GM12878 (cell line): Measurements from ENCODE around the gene HSPB6. TPM values are rescaled to one million over a fixed set of nuclear protein-coding genes. Genes with fewer than 3 reads are reported as not detected.

ENCODE experiments used
- BMI1 ChIP-seq: fragments of 450-650 bp; IDR thresholded peaks from 2 replicates; pipeline ENCODE4 v1.6.1; 2016; ENCODE audit warnings: mild to moderate bottlenecking, moderate library complexity, borderline replicate concordance
- DPF2 ChIP-seq: fragments of 450-650 bp; IDR thresholded peaks from 2 replicates; pipeline ENCODE4 v1.6.1; 2017; ENCODE audit warnings: mild to moderate bottlenecking
- GATAD2B ChIP-seq: fragments of 450-650 bp; conservative IDR thresholded peaks from 2 replicates; pipeline ENCODE4 v1.6.1; 2017; ENCODE audit warnings: low read depth, mild to moderate bottlenecking, moderate library complexity
- HDAC6 ChIP-seq: fragments of 200-600 bp; sonication (generic); IDR thresholded peaks from one replicate; pipeline ENCODE4 v1.8.0; 2017; ENCODE audit warnings: antibody characterized with exemption; ENCODE audit not compliant: unreplicated experiment
- MEF2A ChIP-seq: IDR thresholded peaks from 2 replicates; pipeline ENCODE4 v1.6.1; 2011; ENCODE audit warnings: low read depth, mild to moderate bottlenecking, low read length, moderate library complexity; ENCODE audit not compliant: insufficient read depth
- MYB ChIP-seq: fragments of 150-350 bp; IDR thresholded peaks from 2 replicates; pipeline ENCODE4 v1.6.1; 2014; ENCODE audit warnings: mild to moderate bottlenecking, low read depth, low read length, borderline replicate concordance
- NFYB ChIP-seq: IDR thresholded peaks from 2 replicates; pipeline ENCODE4 v1.6.1; 2011; ENCODE audit warnings: low read depth, mild to moderate bottlenecking, low read length, improper control_type of control experiment, moderate library complexity; ENCODE audit not compliant: insufficient read depth
- PML ChIP-seq: IDR thresholded peaks from 2 replicates; pipeline ENCODE4 v1.6.1; 2012; ENCODE audit warnings: low read length, inconsistent platforms
- PRDM15 ChIP-seq: fragments of 450-650 bp; formaldehyde crosslinking; IDR thresholded peaks from 2 replicates; pipeline ENCODE4 v1.4.0; 2020; ENCODE audit warnings: mild to moderate bottlenecking, moderate library complexity
- SIN3A ChIP-seq: IDR thresholded peaks from 2 replicates; pipeline ENCODE4 v1.6.1; 2012; ENCODE audit warnings: low read depth, low read length, improper control_type of control experiment
- STAT1 ChIP-seq: fragments of 450-650 bp; conservative IDR thresholded peaks from 2 replicates; pipeline ENCODE4 v1.6.1; 2014; ENCODE audit warnings: antibody characterized with exemption, mild to moderate bottlenecking
- STAT3 ChIP-seq: IDR thresholded peaks from 2 replicates; pipeline ENCODE4 v1.6.1; 2011; ENCODE audit warnings: low read depth, low read length, improper control_type of control experiment
- TCF12 ChIP-seq: IDR thresholded peaks from 2 replicates; pipeline ENCODE4 v1.6.1; 2011; ENCODE audit warnings: low read depth, mild to moderate bottlenecking, low read length
- WRNIP1 ChIP-seq: IDR thresholded peaks from 2 replicates; pipeline ENCODE4 v1.6.1; 2011; ENCODE audit warnings: low read depth, low read length, improper control_type of control experiment, borderline replicate concordance
- ZNF384 ChIP-seq: IDR thresholded peaks from 2 replicates; pipeline ENCODE4 v1.6.1; 2012; ENCODE audit warnings: low read depth, mild to moderate bottlenecking, low read length, improper control_type of control experiment, borderline replicate concordance
- polyA plus RNA-seq, 11 experiments: library from polyadenylated mRNA; depleted of rRNA in 4 of 11; unstranded in 6 of 11; stranded (reverse) in 5 of 11; fragments of >200 nt; fragmentation: Nextera tagmentation in 4 of 11; fragmentation: Illumina TruSeq in 1 of 11; extraction: Ambion mirVana in 4 of 11; extraction: Trizol in 1 of 11; gene quantifications; 1 replicate in 1 of 11; 2 replicates in 10 of 11; pipeline versions ENCODE4 v1.2.1 to v1.2.3, GENCODE V29; 2011 to 2016; ENCODE audit warnings: inconsistent platforms in 2 of 11, missing spikeins in 2 of 11, low read depth in 1 of 11
- total RNA-seq, 4 experiments: library from RNA; depleted of rRNA in 3 of 4; stranded (reverse); fragments of >200 nt in 3 of 4; fragmentation: Illumina TruSeq in 1 of 4; extraction: Trizol in 1 of 4; gene quantifications; 2 replicates each; pipeline versions ENCODE4 v1.2.1 to v1.2.3, GENCODE V29; 2013 to 2021
- TF ChIP-seq, protein P1 (sequence below): fragments of 150-350 bp; IDR thresholded peaks from 2 replicates; pipeline ENCODE4 v1.6.1; 2016; ENCODE audit warnings: low read depth, low read length
- TF ChIP-seq, protein P2 (sequence below): fragments of 450-650 bp; formaldehyde crosslinking; IDR thresholded peaks from 2 replicates; pipeline ENCODE4 v1.4.0; 2022; ENCODE audit warnings: mild to moderate bottlenecking, moderate library complexity
- TF ChIP-seq, protein P3 (sequence below): IDR thresholded peaks from 2 replicates; pipeline ENCODE4 v1.6.1; 2011; ENCODE audit warnings: low read depth, low read length, improper control_type of control experiment, borderline replicate concordance

The HSPB6 gene
- total and polyA plus RNA-seq, 10 of the 15 experiments (the other 5 are each of a cell fraction or from before 2014, with no cell fraction given), result 0.09 to 1.6 (median 0.36) TPM; not detected in 4

GRCh38 chr19:35740423-35741202, 16.2 kb downstream of the HSPB6 start (continued):
- no peak for TF ChIP-seq PRDM15
- TF ChIP-seq, protein P1, sequence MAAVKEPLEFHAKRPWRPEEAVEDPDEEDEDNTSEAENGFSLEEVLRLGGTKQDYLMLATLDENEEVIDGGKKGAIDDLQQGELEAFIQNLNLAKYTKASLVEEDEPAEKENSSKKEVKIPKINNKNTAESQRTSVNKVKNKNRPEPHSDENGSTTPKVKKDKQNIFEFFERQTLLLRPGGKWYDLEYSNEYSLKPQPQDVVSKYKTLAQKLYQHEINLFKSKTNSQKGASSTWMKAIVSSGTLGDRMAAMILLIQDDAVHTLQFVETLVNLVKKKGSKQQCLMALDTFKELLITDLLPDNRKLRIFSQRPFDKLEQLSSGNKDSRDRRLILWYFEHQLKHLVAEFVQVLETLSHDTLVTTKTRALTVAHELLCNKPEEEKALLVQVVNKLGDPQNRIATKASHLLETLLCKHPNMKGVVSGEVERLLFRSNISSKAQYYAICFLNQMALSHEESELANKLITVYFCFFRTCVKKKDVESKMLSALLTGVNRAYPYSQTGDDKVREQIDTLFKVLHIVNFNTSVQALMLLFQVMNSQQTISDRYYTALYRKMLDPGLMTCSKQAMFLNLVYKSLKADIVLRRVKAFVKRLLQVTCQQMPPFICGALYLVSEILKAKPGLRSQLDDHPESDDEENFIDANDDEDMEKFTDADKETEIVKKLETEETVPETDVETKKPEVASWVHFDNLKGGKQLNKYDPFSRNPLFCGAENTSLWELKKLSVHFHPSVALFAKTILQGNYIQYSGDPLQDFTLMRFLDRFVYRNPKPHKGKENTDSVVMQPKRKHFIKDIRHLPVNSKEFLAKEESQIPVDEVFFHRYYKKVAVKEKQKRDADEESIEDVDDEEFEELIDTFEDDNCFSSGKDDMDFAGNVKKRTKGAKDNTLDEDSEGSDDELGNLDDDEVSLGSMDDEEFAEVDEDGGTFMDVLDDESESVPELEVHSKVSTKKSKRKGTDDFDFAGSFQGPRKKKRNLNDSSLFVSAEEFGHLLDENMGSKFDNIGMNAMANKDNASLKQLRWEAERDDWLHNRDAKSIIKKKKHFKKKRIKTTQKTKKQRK, result no peak
- TF ChIP-seq MYB, result no peak
- TF ChIP-seq, protein P2, sequence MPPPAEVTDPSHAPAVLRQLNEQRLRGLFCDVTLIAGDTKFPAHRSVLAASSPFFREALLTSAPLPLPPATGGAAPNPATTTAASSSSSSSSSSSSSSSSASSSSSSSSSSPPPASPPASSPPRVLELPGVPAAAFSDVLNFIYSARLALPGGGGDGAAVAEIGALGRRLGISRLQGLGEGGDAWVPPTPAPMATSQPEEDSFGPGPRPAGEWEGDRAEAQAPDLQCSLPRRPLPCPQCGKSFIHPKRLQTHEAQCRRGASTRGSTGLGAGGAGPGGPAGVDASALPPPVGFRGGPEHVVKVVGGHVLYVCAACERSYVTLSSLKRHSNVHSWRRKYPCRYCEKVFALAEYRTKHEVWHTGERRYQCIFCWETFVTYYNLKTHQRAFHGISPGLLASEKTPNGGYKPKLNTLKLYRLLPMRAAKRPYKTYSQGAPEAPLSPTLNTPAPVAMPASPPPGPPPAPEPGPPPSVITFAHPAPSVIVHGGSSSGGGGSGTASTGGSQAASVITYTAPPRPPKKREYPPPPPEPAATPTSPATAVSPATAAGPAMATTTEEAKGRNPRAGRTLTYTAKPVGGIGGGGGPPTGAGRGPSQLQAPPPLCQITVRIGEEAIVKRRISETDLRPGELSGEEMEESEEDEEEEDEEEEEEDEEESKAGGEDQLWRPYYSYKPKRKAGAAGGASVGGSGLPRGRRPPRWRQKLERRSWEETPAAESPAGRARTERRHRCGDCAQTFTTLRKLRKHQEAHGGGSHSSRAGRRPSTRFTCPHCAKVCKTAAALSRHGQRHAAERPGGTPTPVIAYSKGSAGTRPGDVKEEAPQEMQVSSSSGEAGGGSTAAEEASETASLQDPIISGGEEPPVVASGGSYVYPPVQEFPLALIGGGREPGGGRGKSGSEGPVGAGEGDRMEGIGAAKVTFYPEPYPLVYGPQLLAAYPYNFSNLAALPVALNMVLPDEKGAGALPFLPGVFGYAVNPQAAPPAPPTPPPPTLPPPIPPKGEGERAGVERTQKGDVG (CRISPR knock-in tag), result no peak
- TF ChIP-seq HDAC6, result no peak
- TF ChIP-seq, protein P3, sequence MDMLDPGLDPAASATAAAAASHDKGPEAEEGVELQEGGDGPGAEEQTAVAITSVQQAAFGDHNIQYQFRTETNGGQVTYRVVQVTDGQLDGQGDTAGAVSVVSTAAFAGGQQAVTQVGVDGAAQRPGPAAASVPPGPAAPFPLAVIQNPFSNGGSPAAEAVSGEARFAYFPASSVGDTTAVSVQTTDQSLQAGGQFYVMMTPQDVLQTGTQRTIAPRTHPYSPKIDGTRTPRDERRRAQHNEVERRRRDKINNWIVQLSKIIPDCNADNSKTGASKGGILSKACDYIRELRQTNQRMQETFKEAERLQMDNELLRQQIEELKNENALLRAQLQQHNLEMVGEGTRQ, result no peak
- peak; percentile 35; the same call in 1 of the 2 replicates for TF ChIP-seq SIN3A
- TF ChIP-seq WRNIP1, result no peak
- no peak for TF ChIP-seq ZNF384
- no peak for TF ChIP-seq STAT3
- TF ChIP-seq BMI1, result no peak
- TF ChIP-seq STAT1, result 0 out of 2 replicates have a peak, but pooled peaks have one; percentile 29
- TF ChIP-seq PML, result peak; percentile 80; the same call in 1 of the 2 replicates
- TF ChIP-seq TCF12, result peak; percentile 60; the same call in 1 of the 2 replicates
- peak; percentile 44 for TF ChIP-seq GATAD2B
- TF ChIP-seq DPF2, result peak; percentile 37
- peak; percentile 74; the same call in 1 of the 2 replicates for TF ChIP-seq NFYB
- TF ChIP-seq MEF2A, result no peak
